ENCODE measurements around the gene MBP. TPM values are rescaled to one million over a fixed set of nuclear protein-coding genes. Genes with fewer than 3 reads are reported as not detected.
A peak's percentile ranks its signal among the peaks of the same experiment; 100 is the strongest.

MBP gene
- total and polyA plus RNA-seq, 4 experiments from 2014 or later, result 92.2 to 187 (median 149) TPM

DNA sequence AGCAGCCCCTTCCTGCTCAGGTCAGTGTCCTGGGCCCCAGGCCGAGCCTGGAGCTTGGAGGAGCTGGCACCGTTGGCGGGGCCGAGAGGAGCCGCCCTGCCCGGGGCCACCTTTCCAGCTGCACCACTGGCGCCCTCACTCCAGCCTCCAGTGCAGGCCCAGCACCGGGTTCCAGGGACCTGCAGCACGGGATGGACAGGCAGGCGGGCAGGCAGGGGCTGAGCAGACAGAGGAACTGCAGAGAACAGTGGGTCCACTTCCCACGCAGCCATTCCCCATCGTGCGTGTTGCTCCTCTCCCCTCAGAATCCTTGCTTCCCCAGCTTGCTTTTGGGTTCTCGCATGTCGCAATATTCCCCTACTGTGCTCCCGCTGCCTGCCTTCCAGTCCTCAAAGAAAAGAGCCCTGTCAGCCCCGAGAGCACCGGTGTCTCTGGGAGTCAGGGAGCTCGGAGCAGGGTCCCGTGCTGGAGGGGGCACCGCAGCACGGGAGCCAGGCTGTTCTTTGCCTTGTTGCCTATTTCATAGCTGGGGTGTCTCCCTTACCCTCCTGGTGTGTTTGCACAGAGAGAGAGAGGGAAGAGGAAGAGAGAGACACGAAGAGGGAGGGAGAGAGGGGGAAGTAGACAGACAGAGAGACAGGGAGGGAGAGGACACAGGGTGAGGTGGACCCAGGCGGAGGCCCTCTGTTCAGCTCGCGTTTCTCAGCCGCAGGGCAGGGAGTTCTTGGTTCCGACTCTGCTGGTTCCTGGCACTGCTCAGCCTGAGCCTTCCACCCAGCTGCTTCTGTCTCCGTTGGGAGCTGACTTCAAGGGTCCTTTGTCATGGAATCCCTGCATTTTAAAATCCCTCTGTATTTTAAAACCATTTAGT, 126.0 kb downstream of the MBP start:
- Histone ChIP-seq H3K9me3 (ENCODE audit: control insufficient read depth in 1 of 2, low read length in 2 of 2) (no peaks in the 10 kb centered on the region), H3K36me3 (ENCODE audit: insufficient read depth, low read length) (peaks cover 12% of the 10 kb centered on the region), H3K27me3 (ENCODE audit: insufficient read depth, low read length) (no peaks in the 10 kb centered on the region), H3K27ac (ENCODE audit: low read depth, low read length) (no peak overlapping the region), H3K4me1 (ENCODE audit: insufficient read depth, low read length) (peaks cover 16% of the 10 kb centered on the region), H3K4me3 (ENCODE audit: low read length in 2 of 2) (no peak overlapping the region)
- Mint-ChIP-seq H3K27ac (peak overlapping the region in 4 of 7 donors; percentile 42 to 71 (median 53)), H3K4me1 (peaks cover 23 to 57% (median 34%) of the 10 kb centered on the region in 4 donors), H3K27me3 (no peaks in the 10 kb centered on the region), H3K36me3 (peaks cover 12 to 29% of the 10 kb centered on the region in 2 donors), H3K4me3 (no peak overlapping the region), H3K9me3 (peaks cover 0 to 3% (median 0%) of the 10 kb centered on the region in 8 donors)
- no peak for DNase-seq
- ChIA-PET POLR2A (ENCODE audit: partially characterized antibody) (interaction anchor here (0.8 to 1.4 kb wide), 2 partner anchors 48 to 126 kb away, joined by 3 to 4 read pairs; no protein-coding TSS in a partner anchor), CTCF (ENCODE audit: partially characterized antibody) (interaction anchor here (0.6 to 9.9 kb wide), 5 partner anchors 23 to 794 kb away, joined by 3 to 141 read pairs (median 16); no protein-coding TSS in a partner anchor)
- intact Hi-C loops (cut with micrococcal nuclease), result loop anchor here (10.0 kb wide), 1 partner anchor 458 kb away; no protein-coding TSS in a partner anchor

DNA sequence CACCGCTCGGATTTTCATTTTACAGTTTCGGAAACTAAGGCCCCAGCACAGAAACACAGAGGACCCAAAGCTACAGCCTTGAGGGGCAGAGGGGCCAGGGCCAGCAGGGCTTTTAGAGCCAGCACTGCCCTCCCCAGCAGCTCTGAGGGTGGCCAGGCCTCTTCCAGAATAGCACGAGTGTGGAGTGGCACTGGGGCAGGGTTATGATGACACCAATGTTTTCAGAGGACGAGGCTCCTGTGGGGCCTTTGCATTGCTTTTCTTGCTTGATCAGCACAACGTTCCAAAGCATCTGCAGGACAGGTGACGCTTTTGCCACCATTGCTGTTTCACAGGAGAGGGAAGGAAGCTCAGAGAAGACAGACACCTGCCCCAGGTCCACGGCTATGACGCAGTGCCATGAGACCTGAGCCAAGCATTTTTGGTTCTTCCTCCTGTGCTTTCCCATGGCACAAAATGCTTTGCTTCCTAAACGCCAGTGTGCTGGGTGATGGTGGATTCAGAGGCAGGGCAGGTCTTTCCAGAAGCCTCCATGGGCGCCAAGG, 126.9 kb downstream of the MBP start:
- Mint-ChIP-seq H3K27me3 (no peaks in the 10 kb centered on the region), H3K4me1 (peaks cover 16 to 55% (median 33%) of the 10 kb centered on the region in 4 donors), H3K27ac (peak overlapping the region in 5 of 7 donors; percentile 35 to 83 (median 60)), H3K9me3 (peaks cover 0 to 3% (median 0%) of the 10 kb centered on the region in 8 donors), H3K4me3 (peak overlapping the region in 3 of 8 donors; percentile 21 to 77 (median 66)), H3K36me3 (peaks cover 8 to 22% of the 10 kb centered on the region in 2 donors)
- intact Hi-C loops (cut with micrococcal nuclease), result loop anchor here (10.0 kb wide), 1 partner anchor 459 kb away; no protein-coding TSS in a partner anchor
- Histone ChIP-seq H3K27me3 (ENCODE audit: insufficient read depth, low read length) (no peaks in the 10 kb centered on the region), H3K4me3 (ENCODE audit: low read length in 2 of 2) (no peak overlapping the region), H3K9me3 (ENCODE audit: control insufficient read depth in 1 of 2, low read length in 2 of 2) (no peaks in the 10 kb centered on the region), H3K27ac (ENCODE audit: low read depth, low read length) (no peak overlapping the region), H3K4me1 (ENCODE audit: insufficient read depth, low read length) (peaks cover 16% of the 10 kb centered on the region), H3K36me3 (ENCODE audit: insufficient read depth, low read length) (peaks cover 4% of the 10 kb centered on the region)
- ChIA-PET POLR2A (ENCODE audit: partially characterized antibody) (interaction anchor here (0.8 to 1.9 kb wide), 6 partner anchors 22 to 126 kb away, joined by 3 to 6 read pairs (median 3); no protein-coding TSS in a partner anchor), CTCF (ENCODE audit: partially characterized antibody) (interaction anchor here (0.9 to 9.9 kb wide), 5 partner anchors 22 to 205 kb away, joined by 3 to 141 read pairs (median 16); no protein-coding TSS in a partner anchor)
- no peak for DNase-seq

- Histone ChIP-seq H3K4me1 (ENCODE audit: insufficient read depth, low read length) (peaks cover 16% of the 10 kb centered on the region), H3K36me3 (ENCODE audit: insufficient read depth, low read length) (peaks cover 3% of the 10 kb centered on the region), H3K4me3 (ENCODE audit: low read length in 2 of 2) (no peak overlapping the region), H3K27me3 (ENCODE audit: insufficient read depth, low read length) (no peaks in the 10 kb centered on the region), H3K9me3 (ENCODE audit: control insufficient read depth in 1 of 2, low read length in 2 of 2) (no peaks in the 10 kb centered on the region), H3K27ac (ENCODE audit: low read depth, low read length) (no peak overlapping the region)
- DNase-seq, result peak in 3 of 5 donors; percentile 18 to 22 (median 20)
- ChIA-PET POLR2A (ENCODE audit: partially characterized antibody) (interaction anchor here (1.0 to 1.9 kb wide), 6 partner anchors 23 to 128 kb away, joined by 3 to 6 read pairs (median 3); partner anchors contain the start of gene MBP), CTCF (ENCODE audit: partially characterized antibody) (interaction anchor here (0.8 to 9.9 kb wide), 11 partner anchors 9 to 206 kb away, joined by 3 to 141 read pairs (median 6); no protein-coding TSS in a partner anchor)
- Mint-ChIP-seq H3K4me1 (peaks cover 17 to 51% (median 33%) of the 10 kb centered on the region in 4 donors), H3K36me3 (peaks cover under 1 to 13% of the 10 kb centered on the region in 2 donors), H3K9me3 (peaks cover 0 to 3% (median 0%) of the 10 kb centered on the region in 8 donors), H3K27me3 (no peaks in the 10 kb centered on the region), H3K27ac (peak overlapping the region; percentile 63 to 83 (median 73)), H3K4me3 (peak overlapping the region; percentile 9 to 77 (median 55))
- intact Hi-C loops (cut with micrococcal nuclease), result loop anchor here (10.0 kb wide), 1 partner anchor 460 kb away; no protein-coding TSS in a partner anchor
These were observed 127.8 kb downstream of the MBP start for GRCh38 chr18:77004555-77005380.

GRCh38 chr18:77003316-77003715, 129.3 kb downstream of the MBP start:
- Mint-ChIP-seq H3K4me1 (peaks cover 18 to 50% (median 32%) of the 10 kb centered on the region in 4 donors), H3K4me3 (peak overlapping the region in 1 of 8 donors; percentile 22), H3K27ac (peak overlapping the region in 6 of 7 donors; percentile 33 to 83 (median 48)), H3K36me3 (peaks cover 0 to 7% of the 10 kb centered on the region in 2 donors), H3K9me3 (peaks cover 0 to 5% (median 0%) of the 10 kb centered on the region in 8 donors), H3K27me3 (no peaks in the 10 kb centered on the region)
- Histone ChIP-seq H3K27ac (ENCODE audit: low read depth, low read length) (no peak overlapping the region), H3K27me3 (ENCODE audit: insufficient read depth, low read length) (no peaks in the 10 kb centered on the region), H3K36me3 (ENCODE audit: insufficient read depth, low read length) (no peaks in the 10 kb centered on the region), H3K4me3 (ENCODE audit: low read length in 2 of 2) (no peak overlapping the region), H3K4me1 (ENCODE audit: insufficient read depth, low read length) (peaks cover 16% of the 10 kb centered on the region), H3K9me3 (ENCODE audit: control insufficient read depth in 1 of 2, low read length in 2 of 2) (no peaks in the 10 kb centered on the region)
- intact Hi-C loops (cut with micrococcal nuclease), result loop anchor here (10.0 kb wide), 1 partner anchor 461 kb away; no protein-coding TSS in a partner anchor
- POLR2A ChIA-PET (ENCODE audit: partially characterized antibody), result interaction anchor here (1.3 kb wide), 1 partner anchor 208 kb away, joined by 4 read pairs; no protein-coding TSS in a partner anchor
- DNase-seq, result no peak
- CTCF ChIA-PET (ENCODE audit: partially characterized antibody), result interaction anchor here (1.1 to 9.9 kb wide), 10 partner anchors 10 to 207 kb away, joined by 3 to 141 read pairs (median 6); no protein-coding TSS in a partner anchor

- Histone ChIP-seq H3K27ac (ENCODE audit: low read depth, low read length) (no peak overlapping the region), H3K4me3 (ENCODE audit: low read length in 2 of 2) (no peak overlapping the region), H3K27me3 (ENCODE audit: insufficient read depth, low read length) (no peaks in the 10 kb centered on the region), H3K36me3 (ENCODE audit: insufficient read depth, low read length) (no peaks in the 10 kb centered on the region), H3K9me3 (ENCODE audit: control insufficient read depth in 1 of 2, low read length in 2 of 2) (no peaks in the 10 kb centered on the region), H3K4me1 (ENCODE audit: insufficient read depth, low read length) (peaks cover 16% of the 10 kb centered on the region)
- Mint-ChIP-seq H3K27me3 (no peaks in the 10 kb centered on the region), H3K4me1 (peaks cover 18 to 48% (median 30%) of the 10 kb centered on the region in 4 donors), H3K9me3 (peaks cover 0 to 5% (median 0%) of the 10 kb centered on the region in 8 donors), H3K36me3 (peaks cover 0 to 2% of the 10 kb centered on the region in 2 donors), H3K4me3 (no peak overlapping the region), H3K27ac (peak overlapping the region in 5 of 7 donors; percentile 4 to 79 (median 54))
- DNase-seq, result no peak
- ChIA-PET CTCF (ENCODE audit: partially characterized antibody) (interaction anchor here (1.1 to 9.9 kb wide), 5 partner anchors 11 to 208 kb away, joined by 3 to 141 read pairs (median 8); no protein-coding TSS in a partner anchor), POLR2A (ENCODE audit: partially characterized antibody) (interaction anchor here (1.3 kb wide), 1 partner anchor 209 kb away, joined by 4 read pairs; no protein-coding TSS in a partner anchor)
- intact Hi-C loops (cut with micrococcal nuclease), result loop anchor here (10.0 kb wide), 1 partner anchor 462 kb away; no protein-coding TSS in a partner anchor
These were observed 130.1 kb downstream of the MBP start for GRCh38 chr18:77002496-77002895.

GRCh38 chr18:77001979-77002378, 130.6 kb downstream of the MBP start:
- ChIA-PET CTCF (ENCODE audit: partially characterized antibody) (interaction anchor here (1.3 to 9.9 kb wide), 9 partner anchors 10 to 618 kb away, joined by 3 to 141 read pairs (median 16); no protein-coding TSS in a partner anchor), POLR2A (ENCODE audit: partially characterized antibody) (no interaction called here)
- H3K27me3 ChIP-seq (ENCODE audit: insufficient read depth, low read length), result no peaks in the 10 kb centered on the region
- Mint-ChIP-seq H3K36me3 (no peaks in the 10 kb centered on the region), H3K27me3 (no peaks in the 10 kb centered on the region), H3K4me3 (no peak overlapping the region), H3K4me1 (peaks cover 16 to 43% (median 26%) of the 10 kb centered on the region in 4 donors), H3K27ac (peak overlapping the region in 3 of 7 donors; percentile 4 to 62 (median 10)), H3K9me3 (peaks cover 0 to 4% (median 0%) of the 10 kb centered on the region in 8 donors)
- intact Hi-C loops (cut with micrococcal nuclease), result loop anchor here (2.0 to 10.0 kb wide), 4 partner anchors 61 to 649 kb away; partner anchors contain the start of gene MBP
- H3K27ac ChIP-seq (ENCODE audit: low read depth, low read length), result no peak overlapping the region
- no peak overlapping the region for H3K4me3 ChIP-seq (ENCODE audit: low read length in 2 of 2)
- no peak for DNase-seq
- H3K36me3 ChIP-seq (ENCODE audit: insufficient read depth, low read length), result no peaks in the 10 kb centered on the region
- H3K9me3 ChIP-seq (ENCODE audit: control insufficient read depth in 1 of 2, low read length in 2 of 2), result no peaks in the 10 kb centered on the region
- H3K4me1 ChIP-seq (ENCODE audit: insufficient read depth, low read length), result peaks cover 16% of the 10 kb centered on the region
